Chondrocyte (in vitro differentiated cells): ENCODE results near the gene CDC42EP1. TPM values are rescaled to one million over a fixed set of nuclear protein-coding genes. Genes with fewer than 3 reads are reported as not detected.

Experiments used
- DNase-seq: peaks from one replicate; pipeline ENCODE4 v3.0.0; 2021; ENCODE audit warnings: mixed read lengths, low spot score
- H3K27ac Mint-ChIP-seq: one replicate; pipeline ENCODE4 v1.8.0; 2021; ENCODE audit warnings: mild to moderate bottlenecking, moderate library complexity, mixed read lengths; ENCODE audit not compliant: unreplicated experiment
- H3K27me3 Mint-ChIP-seq: 2 replicates; pipeline ENCODE4 v1.8.0; 2021; ENCODE audit warnings: low read depth, mixed read lengths
- H3K36me3 Mint-ChIP-seq: 2 replicates; pipeline ENCODE4 v1.8.0; 2021; ENCODE audit warnings: low read depth, mixed read lengths
- H3K4me1 Mint-ChIP-seq: 2 replicates; pipeline ENCODE4 v1.8.0; 2021; ENCODE audit warnings: low read depth, mild to moderate bottlenecking, mixed read lengths
- H3K4me3 Mint-ChIP-seq: one replicate; pipeline ENCODE4 v1.8.0; 2021; ENCODE audit warnings: mild to moderate bottlenecking, moderate library complexity, mixed read lengths; ENCODE audit not compliant: unreplicated experiment
- H3K9me3 Mint-ChIP-seq: 2 replicates; pipeline ENCODE4 v1.8.0; 2021; ENCODE audit warnings: low read depth, mixed read lengths
- CTCF ChIP-seq: fragments of 200-600 bp; sonication (generic); IDR thresholded peaks from 2 replicates; pipeline ENCODE4 v1.5.0; 2021; ENCODE audit warnings: antibody characterized with exemption, mild to moderate bottlenecking, moderate library complexity
- total RNA-seq: library from RNA; stranded (reverse); gene quantifications from 3 replicates; pipeline ENCODE4 v1.2.1, GENCODE V29; 2021

The CDC42EP1 gene
- total RNA-seq, 1 donor from 2014 or later, result 155 TPM

GRCh38 chr22:37556710-37557109 lies 3.6 kb upstream of the CDC42EP1 start:
- no peak for DNase-seq
- TF ChIP-seq CTCF, result no peak
- no peaks in the 10 kb centered on the region for H3K36me3 Mint-ChIP-seq
- H3K4me3 Mint-ChIP-seq, result no peak overlapping the region
- no peaks in the 10 kb centered on the region for H3K9me3 Mint-ChIP-seq
- H3K4me1 Mint-ChIP-seq, result peaks cover 54% of the 10 kb centered on the region
- no peak overlapping the region for H3K27ac Mint-ChIP-seq
- H3K27me3 Mint-ChIP-seq, result no peaks in the 10 kb centered on the region

- Mint-ChIP-seq H3K27ac (no peak overlapping the region), H3K27me3 (no peaks in the 10 kb centered on the region), H3K4me3 (no peak overlapping the region), H3K9me3 (no peaks in the 10 kb centered on the region), H3K36me3 (peaks cover 2% of the 10 kb centered on the region), H3K4me1 (peaks cover 54% of the 10 kb centered on the region)
- DNase-seq, result no peak
- no peak for TF ChIP-seq CTCF
These were observed 2.8 kb upstream of the CDC42EP1 start for GRCh38 chr22:37557321-37558001.

DNA sequence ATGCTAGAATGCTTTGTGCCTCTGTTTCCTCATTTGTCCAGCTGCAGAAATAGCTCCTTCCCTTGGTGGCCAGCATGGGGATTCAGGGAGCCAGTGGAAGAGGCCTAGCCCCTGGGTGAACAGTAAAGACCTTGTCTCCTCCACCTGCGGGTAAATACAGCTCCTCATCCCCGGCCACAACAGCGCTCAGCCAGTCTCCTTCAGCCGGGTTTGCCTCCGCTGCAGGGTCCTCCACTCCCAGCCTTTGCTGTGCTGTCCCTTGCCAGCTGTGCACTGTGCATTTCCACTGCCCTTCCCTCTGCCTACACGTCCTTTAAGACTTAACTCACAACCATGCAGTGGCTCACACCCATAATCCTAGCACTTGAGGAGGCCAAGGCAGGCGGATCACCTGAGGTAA lies 1.5 kb upstream of the CDC42EP1 start:
- TF ChIP-seq CTCF, result no peak
- no peaks in the 10 kb centered on the region for H3K9me3 Mint-ChIP-seq
- H3K27ac Mint-ChIP-seq, result no peak overlapping the region
- peaks cover 4% of the 10 kb centered on the region for H3K36me3 Mint-ChIP-seq
- H3K4me3 Mint-ChIP-seq, result no peak overlapping the region
- H3K4me1 Mint-ChIP-seq, result peaks cover 59% of the 10 kb centered on the region
- no peak for DNase-seq
- no peaks in the 10 kb centered on the region for H3K27me3 Mint-ChIP-seq

GRCh38 chr22:37559521-37559900 lies 769 bp upstream of the CDC42EP1 start:
- Mint-ChIP-seq H3K4me1 (peaks cover 64% of the 10 kb centered on the region), H3K9me3 (no peaks in the 10 kb centered on the region), H3K36me3 (peaks cover 4% of the 10 kb centered on the region), H3K4me3 (peak overlapping the region; percentile 71), H3K27ac (peak overlapping the region; percentile 92), H3K27me3 (no peaks in the 10 kb centered on the region)
- TF ChIP-seq CTCF, result no peak
- no peak for DNase-seq

GRCh38 chr22:37560608-37561211 lies 430 bp downstream of the CDC42EP1 start:
- TF ChIP-seq CTCF, result no peak
- Mint-ChIP-seq H3K36me3 (peaks cover 4% of the 10 kb centered on the region), H3K4me1 (peaks cover 76% of the 10 kb centered on the region), H3K9me3 (no peaks in the 10 kb centered on the region), H3K27ac (peak overlapping the region; percentile 93), H3K27me3 (no peaks in the 10 kb centered on the region), H3K4me3 (peak overlapping the region; percentile 88)
- no peak for DNase-seq
